HFFc6 (cell line): ENCODE measurements around the gene IFFO2. TPM values are rescaled to one million over a fixed set of nuclear protein-coding genes. Genes with fewer than 3 reads are reported as not detected.

Experiments used
- DNase-seq: peaks from one replicate; pipeline ENCODE4 v3.0.0-alpha.2; 2018
- H3K27ac Mint-ChIP-seq: 2 replicates; pipeline ENCODE4 v1.8.0; 2020; ENCODE audit warnings: mild to moderate bottlenecking, mixed read lengths
- H3K27me3 Mint-ChIP-seq: 2 replicates; pipeline ENCODE4 v1.8.0; 2021; ENCODE audit warnings: mild to moderate bottlenecking, moderate library complexity, mixed read lengths; ENCODE audit not compliant: insufficient read depth
- H3K36me3 Mint-ChIP-seq: 2 replicates; pipeline ENCODE4 v1.8.0; 2021; ENCODE audit warnings: low read depth, mixed read lengths
- H3K4me1 Mint-ChIP-seq: 2 replicates; pipeline ENCODE4 v1.8.0; 2020; ENCODE audit warnings: low read depth, mixed read lengths
- H3K4me3 Mint-ChIP-seq: 2 replicates; pipeline ENCODE4 v1.8.0; 2020; ENCODE audit warnings: mild to moderate bottlenecking, moderate library complexity, mixed read lengths
- H3K9me3 Mint-ChIP-seq: 2 replicates; pipeline ENCODE4 v1.8.0; 2020; ENCODE audit warnings: mild to moderate bottlenecking, mixed read lengths
- CTCF ChIP-seq: fragments of 200-600 bp; sonication (generic); IDR thresholded peaks from 2 replicates; pipeline ENCODE4 v1.5.0; 2021; ENCODE audit warnings: antibody characterized with exemption, mild to moderate bottlenecking
- long read RNA-seq: library from polyadenylated mRNA; unstranded; transcript quantifications from one replicate; pipeline ENCODE4 v2.0.0, GENCODE V29; 2019
- total RNA-seq, 6 experiments: library from RNA; stranded (reverse); fragmentation: NEBNext Ultra II Directional; extraction: Animal tissue kit (Norgen Biotek cat#: 25700); gene quantifications; 2 replicates in 1 of 6; 3 replicates in 5 of 6; pipeline ENCODE4 v1.2.3, GENCODE V29; 2021

The IFFO2 gene
- total RNA-seq, result 10 to 100 TPM; 19.9 to 28.9 (median 21.0) TPM
- long read RNA-seq, result 0 reads

- Mint-ChIP-seq H3K9me3 (no peaks in the 10 kb centered on the region), H3K36me3 (no peaks in the 10 kb centered on the region; the same call in 1 of the 2 replicates), H3K4me3 (peak within 1 kb of the TSS; percentile 93), H3K27ac (peak within 1 kb of the TSS; percentile 77), H3K4me1 (peaks cover 48% of the 10 kb centered on the region), H3K27me3 (no peaks in the 10 kb centered on the region; the same call in 1 of the 2 replicates)
- peak; percentile 93 for DNase-seq
- TF ChIP-seq CTCF, result no peak
These were observed at the start of gene IFFO2 for GRCh38 chr1:18956193-18957135. Gene IFFO2 (minus strand): TSS chr1:18956676. CDS start chr1:18956332, 344 bp downstream.

- Mint-ChIP-seq H3K27ac (no peak overlapping the region; the same call in 1 of the 2 replicates), H3K27me3 (peaks cover 3% of the 10 kb centered on the region), H3K9me3 (peaks cover 27% of the 10 kb centered on the region), H3K36me3 (peaks cover 13% of the 10 kb centered on the region), H3K4me1 (peaks cover 21% of the 10 kb centered on the region), H3K4me3 (no peak overlapping the region)
- DNase-seq, result no peak
- no peak for TF ChIP-seq CTCF
These were observed 49.5 kb upstream of the IFFO2 start for GRCh38 chr1:19006000-19006399.

- Mint-ChIP-seq H3K27ac (no peak overlapping the region), H3K27me3 (peaks cover 3% of the 10 kb centered on the region), H3K9me3 (peaks cover 44% of the 10 kb centered on the region), H3K36me3 (peaks cover 27% of the 10 kb centered on the region), H3K4me1 (peaks cover 21% of the 10 kb centered on the region), H3K4me3 (no peak overlapping the region)
- DNase-seq, result no peak
- no peak for TF ChIP-seq CTCF
These were observed 47.2 kb upstream of the IFFO2 start for GRCh38 chr1:19003371-19004290.

- Mint-ChIP-seq H3K9me3 (peaks cover 44% of the 10 kb centered on the region), H3K27me3 (peaks cover 9% of the 10 kb centered on the region), H3K4me1 (peaks cover 30% of the 10 kb centered on the region), H3K27ac (peak overlapping the region; percentile 73), H3K4me3 (no peak overlapping the region), H3K36me3 (peaks cover 27% of the 10 kb centered on the region)
- TF ChIP-seq CTCF, result no peak
- peak; percentile 28 for DNase-seq
These were observed 43.6 kb upstream of the IFFO2 start for GRCh38 chr1:19000065-19000464.

GRCh38 chr1:18999359-18999758, 42.9 kb upstream of the IFFO2 start:
- H3K9me3 Mint-ChIP-seq, result peaks cover 44% of the 10 kb centered on the region

More at GRCh38 chr1:18999359-18999758, 42.9 kb upstream of the IFFO2 start:
- DNase-seq, result peak; percentile 52
- Mint-ChIP-seq H3K27me3 (peaks cover 9% of the 10 kb centered on the region), H3K36me3 (peaks cover 27% of the 10 kb centered on the region), H3K27ac (peak overlapping the region; percentile 73), H3K4me3 (0 out of 2 replicates have a peak overlapping the region, but pooled peaks have one; percentile 32), H3K4me1 (peaks cover 30% of the 10 kb centered on the region)
- no peak for TF ChIP-seq CTCF
